Heart left ventricle (tissue), 13 donors: ENCODE results near the gene LTBP2.

Experiments used
- POLR2A ChIP-seq, 2 donors: fragments of 450-650 bp; IDR thresholded peaks; one replicate each; pipeline ENCODE4 v1.6.1; 2017; ENCODE audit warnings: antibody characterized with exemption in 2 of 2, mild to moderate bottlenecking in 2 of 2, moderate library complexity in 2 of 2
- TF ChIP-seq, protein P1 (sequence below), 12 donors: fragments of 200-600 bp; sonication (generic) in 4 of 12; IDR thresholded peaks; one replicate each; pipeline versions ENCODE4 v1.5.0 to v1.8.0; 2018 to 2022; ENCODE audit warnings: antibody characterized with exemption in 12 of 12, mild to moderate bottlenecking in 5 of 12
- donor health status: ischemic (EF 13 %, LVEDD 7.1; RV severe dilation, severe dysfunction).
- donor health status: DM: no; HTN: yes; CAD: no.
- donor health status: DM: no; HTN: no; CAD: no.
- donor health status: ischemic (EF 25% LVEDD 6.9; RV normal size, moderate dysfunction).
- donor health status: ischemic (EF 25% LVEDD 5.7; RV mildly dilated, moderate dysfunction).
- donor health status: ischemic (EF 35%, LVEDD 5.7; RV mildly dilated, moderate dysfunction).
- donor health status: nonischemic (EF 11% LVEDD 7.7; RV severe dilation, severe dysfunction).
- donor health status: DM: yes; HTN: yes; CAD: no.
- donor health status: PGD.
- donor health status: ischemic (EF 29% LVEDD 5.4; RV normal size, mild dysfunction).
- donor health status: nonischemic (EF 23%, LVEDD 6.1; RV moderate dilation, normal function).

DNA sequence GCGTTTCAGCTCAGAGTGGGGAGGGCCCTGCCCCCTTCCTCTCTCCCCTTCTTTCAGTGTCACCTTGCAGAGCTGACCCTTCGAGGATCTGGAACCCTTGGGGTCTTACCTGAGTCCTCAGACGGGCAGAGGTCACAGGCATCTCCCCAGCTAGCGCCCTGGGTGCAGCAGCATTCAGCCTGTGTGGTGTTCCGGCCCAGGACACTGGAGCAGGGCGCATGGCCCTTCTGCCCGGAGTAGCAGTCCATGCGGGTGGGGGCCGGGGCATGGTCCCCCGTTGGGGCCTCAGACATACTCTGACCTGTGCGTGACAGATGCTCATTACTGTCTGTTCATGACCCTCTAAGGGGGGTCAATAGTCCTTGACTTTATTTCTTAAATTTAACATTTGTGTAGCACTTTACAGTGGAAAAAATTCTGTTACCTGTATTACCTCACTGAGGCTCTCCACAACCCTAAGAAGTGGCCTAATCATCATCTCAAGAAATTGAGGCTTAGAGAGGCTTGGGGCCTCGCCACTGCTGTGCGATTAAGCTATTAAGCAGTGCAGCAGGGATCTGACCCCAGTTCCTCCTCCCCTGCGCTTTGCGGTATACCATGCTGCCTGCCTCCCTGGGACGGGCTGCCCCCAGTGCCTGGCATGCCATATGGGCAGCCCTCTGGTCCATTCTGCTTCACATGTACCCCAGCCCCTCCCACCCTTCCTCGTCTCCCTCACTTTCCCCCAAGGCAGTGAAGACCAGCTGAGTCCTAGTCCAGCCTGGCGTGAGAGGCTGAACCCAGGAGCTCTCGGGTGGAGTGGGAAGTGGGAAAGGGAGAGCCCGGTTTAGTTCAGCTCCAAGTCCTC is 106.9 kb downstream of the LTBP2 start:
- TF ChIP-seq, protein P1, sequence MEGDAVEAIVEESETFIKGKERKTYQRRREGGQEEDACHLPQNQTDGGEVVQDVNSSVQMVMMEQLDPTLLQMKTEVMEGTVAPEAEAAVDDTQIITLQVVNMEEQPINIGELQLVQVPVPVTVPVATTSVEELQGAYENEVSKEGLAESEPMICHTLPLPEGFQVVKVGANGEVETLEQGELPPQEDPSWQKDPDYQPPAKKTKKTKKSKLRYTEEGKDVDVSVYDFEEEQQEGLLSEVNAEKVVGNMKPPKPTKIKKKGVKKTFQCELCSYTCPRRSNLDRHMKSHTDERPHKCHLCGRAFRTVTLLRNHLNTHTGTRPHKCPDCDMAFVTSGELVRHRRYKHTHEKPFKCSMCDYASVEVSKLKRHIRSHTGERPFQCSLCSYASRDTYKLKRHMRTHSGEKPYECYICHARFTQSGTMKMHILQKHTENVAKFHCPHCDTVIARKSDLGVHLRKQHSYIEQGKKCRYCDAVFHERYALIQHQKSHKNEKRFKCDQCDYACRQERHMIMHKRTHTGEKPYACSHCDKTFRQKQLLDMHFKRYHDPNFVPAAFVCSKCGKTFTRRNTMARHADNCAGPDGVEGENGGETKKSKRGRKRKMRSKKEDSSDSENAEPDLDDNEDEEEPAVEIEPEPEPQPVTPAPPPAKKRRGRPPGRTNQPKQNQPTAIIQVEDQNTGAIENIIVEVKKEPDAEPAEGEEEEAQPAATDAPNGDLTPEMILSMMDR (IDR thresholded peaks at IDR 0.05), result no peak
- TF ChIP-seq POLR2A (IDR thresholded peaks at IDR 0.05), result no peak
